Epithelial cell of esophagus (primary cell): ENCODE data around the gene TFAP2A.

ENCODE experiments used
- DNase-seq: peaks from one replicate; pipeline ENCODE4 v3.0.0; 2010; ENCODE audit warnings: low read depth
- H3K4me3 ChIP-seq: 2 replicates; pipeline ENCODE4 v1.5.1; 2011; ENCODE audit warnings: mild to moderate bottlenecking, low read length, control low read depth
- CTCF ChIP-seq: IDR thresholded peaks from 2 replicates; pipeline ENCODE4 v1.5.1; 2011; ENCODE audit warnings: low read depth, mild to moderate bottlenecking, low read length, control low read depth, inconsistent platforms; ENCODE audit not compliant: insufficient read depth; ENCODE audit errors: missing control alignments

TFAP2A gene

GRCh38 chr6:10416863-10417641 lies 2.2 kb upstream of the TFAP2A start:
- TF ChIP-seq CTCF: no peak
- no peak overlapping the region for H3K4me3 ChIP-seq
- no peak for DNase-seq

- H3K4me3 ChIP-seq: no peak overlapping the region
- no peak for TF ChIP-seq CTCF
- no peak for DNase-seq
Observed at GRCh38 chr6:10416516-10416862, 1.6 kb upstream of the TFAP2A start.

GRCh38 chr6:10415617-10416480 lies 975 bp upstream of the TFAP2A start:
- H3K4me3 ChIP-seq: peak overlapping the region; percentile 84
- no peak for DNase-seq
- TF ChIP-seq CTCF: no peak

GRCh38 chr6:10413850-10414738 lies 780 bp downstream of the TFAP2A start:
- peak overlapping the region; percentile 84 for H3K4me3 ChIP-seq
- DNase-seq: peak; percentile 76
- TF ChIP-seq CTCF: peak; percentile 46

- peak overlapping the region; percentile 84 for H3K4me3 ChIP-seq
- DNase-seq: no peak
Observed at GRCh38 chr6:10413262-10413849, 1.5 kb downstream of the TFAP2A start.

More at GRCh38 chr6:10413262-10413849, 1.5 kb downstream of the TFAP2A start:
- no peak for TF ChIP-seq CTCF
